Measurements from ENCODE around the gene ZWILCH.

- TF ChIP-seq POLR2A (IDR thresholded peaks at IDR 0.05; ENCODE audit: low read depth, low read length) (0 out of 2 replicates have a peak, but pooled peaks have one; percentile 35), POLR2AphosphoS5 (IDR thresholded peaks at IDR 0.05; ENCODE audit: low read depth, low read length) (peak; percentile 60)
These were observed 13.3 kb upstream of the ZWILCH start for GRCh38 chr15:66491846-66492245.

Measured in GM12892 (cell line).